HEK293 (cell line): ENCODE data around the gene ELF3.

Experiments used
- CTCF ChIA-PET: fragments of 350-600 bp; formaldehyde crosslinking; extraction: SDS; loops from one replicate; lab custom pipeline; 2021; ENCODE audit warnings: antibody characterized with exemption; lab: Yijun Ruan, JAX
- POLR2A ChIA-PET: fragments of 300-600 bp; formaldehyde crosslinking; extraction: SDS; loops from one replicate; lab custom pipeline; 2020; ENCODE audit warnings: antibody characterized with exemption, inconsistent platforms; lab: Yijun Ruan, JAX
- H3K27ac ChIP-seq: fragments of 200-500 bp; sonication (Bioruptor generic); 2 replicates; pipeline ENCODE4 v1.5.1; 2014; ENCODE audit warnings: low read depth, low read length, control low read depth, inconsistent platforms; ENCODE audit errors: extremely low read depth
- H3K36me3 ChIP-seq, 2 experiments: fragments of 200-500 bp in 1 of 2; sonication (Bioruptor generic) in 1 of 2; 1 replicate in 1 of 2; 2 replicates in 1 of 2; pipeline ENCODE4 v1.5.1; 2014 to 2017; ENCODE audit warnings: inconsistent platforms in 2 of 2, low read length in 2 of 2; ENCODE audit not compliant: control insufficient read depth in 2 of 2, insufficient read depth in 1 of 2
- H3K4me1 ChIP-seq: fragments of 200-500 bp; sonication (Bioruptor generic); 2 replicates; pipeline ENCODE4 v1.5.1; 2014; ENCODE audit warnings: mild to moderate bottlenecking, low read length, inconsistent platforms; ENCODE audit not compliant: control insufficient read depth, insufficient read depth
- H3K4me3 ChIP-seq: 2 replicates; pipeline ENCODE4 v1.5.1; 2011; ENCODE audit warnings: low read depth, mild to moderate bottlenecking, control low read depth, low read length, moderate library complexity
- H3K9me3 ChIP-seq: fragments of 200-500 bp; sonication (Bioruptor generic); 2 replicates; pipeline ENCODE4 v1.5.1; 2014; ENCODE audit warnings: low read depth, low read length, inconsistent platforms; ENCODE audit not compliant: control insufficient read depth, insufficient read depth
- BCL11B ChIP-seq: fragments of 450-650 bp; formaldehyde crosslinking; IDR thresholded peaks from 2 replicates; pipeline ENCODE4 v1.5.1; 2016; ENCODE audit warnings: low read depth, missing biosample characterization, missing genetic modification characterization
- CTCF ChIP-seq: fragments of 450-650 bp; formaldehyde crosslinking; IDR thresholded peaks from 2 replicates; pipeline ENCODE4 v1.5.1; 2016; ENCODE audit warnings: missing biosample characterization, missing genetic modification characterization
- FEZF1 ChIP-seq: fragments of 450-650 bp; formaldehyde crosslinking; IDR thresholded peaks from 2 replicates; pipeline ENCODE4 v1.5.1; 2016; ENCODE audit warnings: missing biosample characterization, missing genetic modification characterization
- HIC1 ChIP-seq: fragments of 450-650 bp; formaldehyde crosslinking; IDR thresholded peaks from 2 replicates; pipeline ENCODE4 v1.5.1; 2016; ENCODE audit warnings: missing biosample characterization, missing genetic modification characterization
- KLF1 ChIP-seq: fragments of 450-650 bp; formaldehyde crosslinking; IDR thresholded peaks from 2 replicates; pipeline ENCODE4 v1.5.1; 2016; ENCODE audit warnings: missing biosample characterization, missing genetic modification characterization
- RBAK ChIP-seq: fragments of 450-650 bp; formaldehyde crosslinking; IDR thresholded peaks from 2 replicates; pipeline ENCODE4 v1.5.1; 2016; ENCODE audit warnings: missing biosample characterization, missing genetic modification characterization
- REPIN1 ChIP-seq: fragments of 450-650 bp; formaldehyde crosslinking; IDR thresholded peaks from 2 replicates; pipeline ENCODE4 v1.5.1; 2017; ENCODE audit warnings: missing biosample characterization, missing genetic modification characterization, low read depth
- SALL2 ChIP-seq: fragments of 450-650 bp; formaldehyde crosslinking; IDR thresholded peaks from 2 replicates; pipeline ENCODE4 v1.5.0; 2017; ENCODE audit warnings: missing biosample characterization, mild to moderate bottlenecking, missing genetic modification characterization, borderline replicate concordance
- SP7 ChIP-seq: fragments of 450-650 bp; formaldehyde crosslinking; IDR thresholded peaks from 2 replicates; pipeline ENCODE4 v1.5.1; 2016; ENCODE audit warnings: missing biosample characterization, missing genetic modification characterization
- TRIM28 ChIP-seq: IDR thresholded peaks from 2 replicates; pipeline ENCODE4 v1.6.1; 2011; ENCODE audit warnings: low read length, control low read depth, borderline replicate concordance
- TSHZ1 ChIP-seq: fragments of 450-650 bp; formaldehyde crosslinking; IDR thresholded peaks from 2 replicates; pipeline ENCODE4 v1.5.1; 2016; ENCODE audit warnings: missing biosample characterization, missing genetic modification characterization, borderline replicate concordance
- ZFHX2 ChIP-seq: fragments of 450-650 bp; formaldehyde crosslinking; conservative IDR thresholded peaks from 2 replicates; pipeline ENCODE4 v1.5.1; 2016; ENCODE audit warnings: missing biosample characterization, missing genetic modification characterization
- ZNF121 ChIP-seq: fragments of 450-650 bp; formaldehyde crosslinking; IDR thresholded peaks from 2 replicates; pipeline ENCODE4 v1.5.1; 2016; ENCODE audit warnings: missing biosample characterization, missing genetic modification characterization
- ZNF239 ChIP-seq: fragments of 450-650 bp; formaldehyde crosslinking; IDR thresholded peaks from 2 replicates; pipeline ENCODE4 v1.5.1; 2016; ENCODE audit warnings: missing biosample characterization, missing genetic modification characterization
- ZNF248 ChIP-seq: fragments of 450-650 bp; formaldehyde crosslinking; IDR thresholded peaks from 2 replicates; pipeline ENCODE4 v1.5.1; 2017; ENCODE audit warnings: missing biosample characterization, missing genetic modification characterization
- ZNF292 ChIP-seq: fragments of 450-650 bp; formaldehyde crosslinking; IDR thresholded peaks from 2 replicates; pipeline ENCODE4 v1.5.1; 2016; ENCODE audit warnings: low read depth, missing biosample characterization, missing genetic modification characterization, borderline replicate concordance
- ZNF366 ChIP-seq: fragments of 450-650 bp; formaldehyde crosslinking; conservative IDR thresholded peaks from 2 replicates; pipeline ENCODE4 v1.5.1; 2016; ENCODE audit warnings: missing biosample characterization, missing genetic modification characterization
- ZNF529 ChIP-seq: fragments of 450-650 bp; formaldehyde crosslinking; IDR thresholded peaks from 2 replicates; pipeline ENCODE4 v1.5.1; 2017; ENCODE audit warnings: missing genetic modification characterization, missing biosample characterization; ENCODE audit not compliant: insufficient replicate concordance
- ZNF670 ChIP-seq: fragments of 450-650 bp; formaldehyde crosslinking; IDR thresholded peaks from 2 replicates; pipeline ENCODE4 v1.5.1; 2016; ENCODE audit warnings: missing biosample characterization, missing genetic modification characterization, low read depth
- ZNF707 ChIP-seq: fragments of 450-650 bp; formaldehyde crosslinking; IDR thresholded peaks from 2 replicates; pipeline ENCODE4 v1.5.1; 2016; ENCODE audit warnings: missing biosample characterization, missing genetic modification characterization
- ZNF791 ChIP-seq: fragments of 450-650 bp; formaldehyde crosslinking; IDR thresholded peaks from 2 replicates; pipeline ENCODE4 v1.5.1; 2016; ENCODE audit warnings: missing biosample characterization, missing genetic modification characterization
- ZNF830 ChIP-seq: fragments of 450-650 bp; IDR thresholded peaks from 2 replicates; pipeline ENCODE4 v1.5.0; 2018; ENCODE audit warnings: missing biosample characterization, missing genetic modification characterization, low read depth, mild to moderate bottlenecking, moderate library complexity
- ZNF837 ChIP-seq: fragments of 450-650 bp; formaldehyde crosslinking; IDR thresholded peaks from 2 replicates; pipeline ENCODE4 v1.5.1; 2016; ENCODE audit warnings: missing biosample characterization, missing genetic modification characterization
- TF ChIP-seq, protein P1 (sequence below): fragments of 450-650 bp; formaldehyde crosslinking; optimal IDR thresholded peaks from 2 replicates; pipeline ENCODE3; 2016; ENCODE audit warnings: missing biosample characterization, mild to moderate bottlenecking, missing genetic modification characterization
- TF ChIP-seq, protein P2 (sequence below): fragments of 450-650 bp; formaldehyde crosslinking; IDR thresholded peaks from 2 replicates; pipeline ENCODE4 v1.5.1; 2016; ENCODE audit warnings: missing biosample characterization, missing genetic modification characterization

ELF3 gene

GRCh38 chr1:202045705-202046104 is 35.3 kb downstream of the ELF3 start:
- TF ChIP-seq ZNF292 (tag by site-specific recombination) (no peak), SALL2 (tag by site-specific recombination) (no peak), ZNF529 (tag by site-specific recombination) (no peak), HIC1 (tag by site-specific recombination) (no peak), ZNF248 (no peak), BCL11B (tag by site-specific recombination) (no peak), RBAK (tag by site-specific recombination) (no peak), TSHZ1 (tag by site-specific recombination) (no peak), ZNF837 (tag by site-specific recombination) (no peak), ZNF707 (tag by site-specific recombination) (no peak), KLF1 (tag by site-specific recombination) (no peak), REPIN1 (tag by site-specific recombination) (no peak), ZNF830 (no peak)
- TF ChIP-seq, protein P1, sequence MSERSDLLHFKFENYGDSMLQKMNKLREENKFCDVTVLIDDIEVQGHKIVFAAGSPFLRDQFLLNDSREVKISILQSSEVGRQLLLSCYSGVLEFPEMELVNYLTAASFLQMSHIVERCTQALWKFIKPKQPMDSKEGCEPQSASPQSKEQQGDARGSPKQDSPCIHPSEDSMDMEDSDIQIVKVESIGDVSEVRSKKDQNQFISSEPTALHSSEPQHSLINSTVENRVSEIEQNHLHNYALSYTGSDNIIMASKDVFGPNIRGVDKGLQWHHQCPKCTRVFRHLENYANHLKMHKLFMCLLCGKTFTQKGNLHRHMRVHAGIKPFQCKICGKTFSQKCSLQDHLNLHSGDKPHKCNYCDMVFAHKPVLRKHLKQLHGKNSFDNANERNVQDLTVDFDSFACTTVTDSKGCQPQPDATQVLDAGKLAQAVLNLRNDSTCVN (tag by site-specific recombination), result no peak
- Histone ChIP-seq H3K36me3 (no peaks in the 10 kb centered on the region), H3K27ac (no peak overlapping the region), H3K4me3 (no peak overlapping the region), H3K4me1 (no peaks in the 10 kb centered on the region), H3K9me3 (no peaks in the 10 kb centered on the region)
- ChIA-PET POLR2A (no interaction called here), CTCF (no interaction called here)

DNA sequence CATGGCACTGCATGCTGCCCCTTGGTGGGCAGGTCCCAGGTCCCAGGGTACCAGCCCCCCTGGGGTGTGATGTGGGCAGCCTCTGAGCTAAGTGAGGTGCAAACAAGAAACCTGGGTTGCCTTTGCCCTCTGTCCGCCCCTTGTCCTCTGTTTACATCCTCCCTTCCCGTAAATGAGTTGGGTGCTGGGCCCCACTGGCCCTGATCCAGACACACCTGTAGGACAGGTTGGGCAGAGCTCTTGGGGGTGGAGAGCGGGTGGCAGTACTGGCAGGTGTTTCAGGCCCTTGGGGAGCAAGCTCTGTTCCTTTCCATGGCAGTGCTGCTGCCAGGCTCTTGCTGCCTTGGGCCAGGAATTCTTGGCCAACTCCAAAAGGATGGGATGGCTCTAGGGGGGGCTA is 35.8 kb downstream of the ELF3 start:
- TF ChIP-seq ZFHX2 (tag by site-specific recombination), result no peak
- TF ChIP-seq ZNF239 (tag by site-specific recombination), result no peak
- no peak for TF ChIP-seq ZNF670 (tag by site-specific recombination)
- no peak for TF ChIP-seq CTCF (tag by site-specific recombination)
- TF ChIP-seq ZNF366 (tag by site-specific recombination), result no peak
- TF ChIP-seq, protein P2, sequence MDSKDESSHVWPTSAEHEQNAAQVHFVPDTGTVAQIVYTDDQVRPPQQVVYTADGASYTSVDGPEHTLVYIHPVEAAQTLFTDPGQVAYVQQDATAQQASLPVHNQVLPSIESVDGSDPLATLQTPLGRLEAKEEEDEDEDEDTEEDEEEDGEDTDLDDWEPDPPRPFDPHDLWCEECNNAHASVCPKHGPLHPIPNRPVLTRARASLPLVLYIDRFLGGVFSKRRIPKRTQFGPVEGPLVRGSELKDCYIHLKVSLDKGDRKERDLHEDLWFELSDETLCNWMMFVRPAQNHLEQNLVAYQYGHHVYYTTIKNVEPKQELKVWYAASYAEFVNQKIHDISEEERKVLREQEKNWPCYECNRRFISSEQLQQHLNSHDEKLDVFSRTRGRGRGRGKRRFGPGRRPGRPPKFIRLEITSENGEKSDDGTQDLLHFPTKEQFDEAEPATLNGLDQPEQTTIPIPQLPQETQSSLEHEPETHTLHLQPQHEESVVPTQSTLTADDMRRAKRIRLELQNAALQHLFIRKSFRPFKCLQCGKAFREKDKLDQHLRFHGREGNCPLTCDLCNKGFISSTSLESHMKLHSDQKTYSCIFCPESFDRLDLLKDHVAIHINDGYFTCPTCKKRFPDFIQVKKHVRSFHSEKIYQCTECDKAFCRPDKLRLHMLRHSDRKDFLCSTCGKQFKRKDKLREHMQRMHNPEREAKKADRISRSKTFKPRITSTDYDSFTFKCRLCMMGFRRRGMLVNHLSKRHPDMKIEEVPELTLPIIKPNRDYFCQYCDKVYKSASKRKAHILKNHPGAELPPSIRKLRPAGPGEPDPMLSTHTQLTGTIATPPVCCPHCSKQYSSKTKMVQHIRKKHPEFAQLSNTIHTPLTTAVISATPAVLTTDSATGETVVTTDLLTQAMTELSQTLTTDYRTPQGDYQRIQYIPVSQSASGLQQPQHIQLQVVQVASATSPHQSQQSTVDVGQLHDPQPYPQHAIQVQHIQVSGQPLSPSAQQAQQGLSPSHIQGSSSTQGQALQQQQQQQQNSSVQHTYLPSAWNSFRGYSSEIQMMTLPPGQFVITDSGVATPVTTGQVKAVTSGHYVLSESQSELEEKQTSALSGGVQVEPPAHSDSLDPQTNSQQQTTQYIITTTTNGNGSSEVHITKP (tag by site-specific recombination), result no peak
- TF ChIP-seq ZNF791 (tag by site-specific recombination), result no peak
- no peak for TF ChIP-seq TRIM28
- TF ChIP-seq ZNF121 (tag by site-specific recombination), result no peak
- TF ChIP-seq FEZF1 (tag by site-specific recombination), result no peak
- no peak for TF ChIP-seq SP7 (tag by site-specific recombination)
- H3K4me3 ChIP-seq, result no peak overlapping the region
- no peaks in the 10 kb centered on the region for H3K36me3 ChIP-seq
- ChIA-PET POLR2A (no interaction called here), CTCF (no interaction called here)
- H3K27ac ChIP-seq, result no peak overlapping the region
- no peaks in the 10 kb centered on the region for H3K4me1 ChIP-seq
- no peaks in the 10 kb centered on the region for H3K9me3 ChIP-seq
